A549 (cell line): ENCODE data around the gene TTC27. TPM values are rescaled to one million over a fixed set of nuclear protein-coding genes. Genes with fewer than 3 reads are reported as not detected.

Experiments used
- ATAC-seq, 2 experiments: fragments of 200-7000 bp in 1 of 2; fragments of >200 bp in 1 of 2; cut with Nextera tagmentation in 1 of 2; cut with Tn5 transposase in 1 of 2; 3 replicates each; pipeline versions ENCODE4 v1.8.0 to v1.9.1; 2018 to 2020; ENCODE audit warnings: mild to moderate bottlenecking in 1 of 2, moderate library complexity in 1 of 2
- CTCF ChIA-PET: fragments of 300-600 bp; sonication (Branson Sonifier 250); formaldehyde crosslinking; extraction: SDS; loops from one replicate; lab custom pipeline; 2021; ENCODE audit warnings: antibody characterized with exemption, inconsistent platforms; lab: Yijun Ruan, JAX
- POLR2A ChIA-PET: fragments of 350-600 bp; formaldehyde crosslinking; extraction: SDS; loops from one replicate; lab custom pipeline; 2021; ENCODE audit warnings: antibody characterized with exemption, inconsistent platforms; lab: Yijun Ruan, JAX
- DNase-seq, 2 experiments: peaks; one replicate each; pipeline versions ENCODE4 v3.0.0 to v3.0.0-alpha.2; 2011 to 2016; ENCODE audit warnings: low read depth in 1 of 2, low spot score in 1 of 2
- FAIRE-seq: peaks from 2 replicates; lab custom pipeline; 2011; peaks lifted over from hg19 to GRCh38; lab: Jason Lieb, UNC
- H3K27ac ChIP-seq, 2 experiments: fragments of >200 bp; sonication (Bioruptor Twin); formaldehyde crosslinking; 3 replicates each; pipeline ENCODE4 v1.5.1; 2016 to 2017
- H3K4me1 ChIP-seq: fragments of >200 bp; sonication (Bioruptor Twin); formaldehyde crosslinking; 3 replicates; pipeline ENCODE4 v1.6.1; 2016
- H3K4me2 ChIP-seq: fragments of >200 bp; sonication (Bioruptor Twin); formaldehyde crosslinking; 3 replicates; pipeline ENCODE4 v1.6.1; 2016
- H3K4me3 ChIP-seq: fragments of >200 bp; sonication (Bioruptor Twin); formaldehyde crosslinking; 3 replicates; pipeline ENCODE4 v1.5.1; 2016
- H3K9me3 ChIP-seq: fragments of >200 bp; sonication (Bioruptor Twin); formaldehyde crosslinking; 3 replicates; pipeline ENCODE4 v1.6.1; 2016
- BCL3 ChIP-seq: fragments of >200 bp; sonication (Bioruptor Twin); formaldehyde crosslinking; IDR thresholded peaks from 3 replicates; pipeline ENCODE4 v1.6.1; 2016
- CBX8 ChIP-seq: fragments of 200-600 bp; sonication (generic); IDR thresholded peaks from 2 replicates; pipeline ENCODE4 v1.6.1; 2016
- CHD2 ChIP-seq: fragments of 150-350 bp; IDR thresholded peaks from 2 replicates; pipeline ENCODE4 v1.6.1; 2014; ENCODE audit warnings: low read length; ENCODE audit not compliant: partially characterized antibody
- ELK1 ChIP-seq: fragments of 150-350 bp; IDR thresholded peaks from 2 replicates; pipeline ENCODE4 v1.6.1; 2014; ENCODE audit warnings: low read depth, mild to moderate bottlenecking, low read length
- EP300 ChIP-seq, 2 experiments: fragments of >200 bp; sonication (Bioruptor Twin); formaldehyde crosslinking; IDR thresholded peaks; 2 replicates in 1 of 2; 3 replicates in 1 of 2; pipeline ENCODE4 v1.6.1; 2016 to 2017
- FOXS1 ChIP-seq: fragments of 250-450 bp; sonication (Bioruptor Pico); IDR thresholded peaks from 2 replicates; pipeline ENCODE4 v1.5.0; 2020; ENCODE audit warnings: mild to moderate bottlenecking, moderate library complexity
- GATA3 ChIP-seq: IDR thresholded peaks from 2 replicates; pipeline ENCODE4 v1.6.1; 2012; ENCODE audit warnings: borderline replicate concordance
- HDAC2 ChIP-seq: fragments of 200-600 bp; sonication (generic); IDR thresholded peaks from 2 replicates; pipeline ENCODE4 v1.6.1; 2016
- HOXA7 ChIP-seq: fragments of 250-450 bp; sonication (Bioruptor Pico); IDR thresholded peaks from 2 replicates; pipeline ENCODE4 v1.5.0; 2020; ENCODE audit warnings: mild to moderate bottlenecking, moderate library complexity
- HOXB5 ChIP-seq: fragments of 250-450 bp; sonication (Bioruptor Pico); IDR thresholded peaks from 2 replicates; pipeline ENCODE4 v1.5.0; 2020; ENCODE audit warnings: mild to moderate bottlenecking, moderate library complexity
- MAX ChIP-seq: IDR thresholded peaks from 2 replicates; pipeline ENCODE4 v1.6.1; 2012
- NFE2L2 ChIP-seq: fragments of 150-350 bp; conservative IDR thresholded peaks from 2 replicates; pipeline ENCODE4 v1.6.1; 2014; ENCODE audit warnings: low read length
- NPAS2 ChIP-seq: fragments of 250-450 bp; sonication (Bioruptor Pico); IDR thresholded peaks from 2 replicates; pipeline ENCODE4 v1.8.0; 2022; ENCODE audit warnings: mild to moderate bottlenecking, moderate library complexity, borderline replicate concordance
- PBX3 ChIP-seq: IDR thresholded peaks from 2 replicates; pipeline ENCODE4 v1.6.1; 2012
- PHF8 ChIP-seq: fragments of 200-600 bp; sonication (generic); IDR thresholded peaks from 2 replicates; pipeline ENCODE4 v1.6.1; 2016; ENCODE audit warnings: low read depth, mild to moderate bottlenecking, antibody characterized with exemption, moderate library complexity, borderline replicate concordance
- POLR2AphosphoS2 ChIP-seq: conservative IDR thresholded peaks from 2 replicates; pipeline ENCODE4 v1.6.1; 2012; ENCODE audit warnings: low read length, improper control_type of control experiment, inconsistent platforms
- RNF2 ChIP-seq: fragments of 200-600 bp; sonication (generic); IDR thresholded peaks from 2 replicates; pipeline ENCODE4 v1.6.1; 2016; ENCODE audit warnings: low read depth, mild to moderate bottlenecking, antibody characterized with exemption, moderate library complexity, borderline replicate concordance
- SREBF2 ChIP-seq: fragments of 450-650 bp; IDR thresholded peaks from 2 replicates; pipeline ENCODE4 v1.6.1; 2014; ENCODE audit warnings: mild to moderate bottlenecking, moderate library complexity
- WGBS: methylation state at CpG from one replicate; pipeline ENCODE4 v1.1.6; 2017; ENCODE audit errors: missing lambda C conversion rate; 5-methylcytosine and 5-hydroxymethylcytosine counted together
- polyA plus RNA-seq, 4 experiments: library from polyadenylated mRNA; depleted of rRNA in 3 of 4; stranded (reverse); fragments of >200 nt; fragmentation: RNase III in 1 of 4; extraction: RNeasy Plus Mini Kit Qiagen cat#74134 plus additional on column Dnase treatment in 1 of 4; gene quantifications; 2 replicates in 3 of 4; 3 replicates in 1 of 4; pipeline ENCODE4 v1.2.3, GENCODE V29; 2011 to 2017

Gene TTC27
- polyA plus RNA-seq, 2 of the 4 experiments (the other 2 are of a cell fraction) = 21.7 to 56.2 TPM

- DNase-seq (no peak), FAIRE-seq (no peak)
Observed at GRCh38 chr2:32611366-32611765, 16.5 kb upstream of the TTC27 start.

GRCh38 chr2:32611771-32612170 is 16.1 kb upstream of the TTC27 start:
- H3K4me3 ChIP-seq = no peak overlapping the region
- ATAC-seq (no peak), DNase-seq (no peak), FAIRE-seq (no peak)
- H3K27ac ChIP-seq = no peak overlapping the region
- H3K4me2 ChIP-seq = no peak overlapping the region
- H3K9me3 ChIP-seq = no peaks in the 10 kb centered on the region
- ChIA-PET CTCF (no interaction called here), POLR2A (no interaction called here)
- TF ChIP-seq CBX8 (no peak), FOXS1 (CRISPR knock-in tag) (no peak), EP300 (IDR thresholded peaks at IDR 0.05) (no peak), CHD2 (no peak), ELK1 (no peak), PBX3 (no peak), RNF2 (no peak), BCL3 (no peak), PHF8 (no peak)
- TF ChIP-seq, all 56 proteins: peak for 0
- H3K4me1 ChIP-seq = no peaks in the 10 kb centered on the region
- WGBS = 96% methylated on average over 1 of the region's 1 CpG

More at GRCh38 chr2:32611366-32611765, 16.5 kb upstream of the TTC27 start:
- Histone ChIP-seq H3K9me3 (no peaks in the 10 kb centered on the region), H3K4me2 (no peak overlapping the region), H3K27ac (no peak overlapping the region), H3K4me3 (no peak overlapping the region), H3K4me1 (no peaks in the 10 kb centered on the region)
- TF ChIP-seq SREBF2 = no peak
- WGBS = 92% methylated on average over 2 of the region's 2 CpGs
- peak in 1 of 2 experiments; percentile 38; a peak in 1 of 6 replicates for ATAC-seq
- CTCF ChIA-PET = no interaction called here
- POLR2A ChIA-PET = no interaction called here

GRCh38 chr2:32614084-32614483 is 13.8 kb upstream of the TTC27 start:
- ChIA-PET POLR2A (no interaction called here), CTCF (interaction anchor here (1.6 kb wide), 1 partner anchor 7 kb away, joined by 4 read pairs; no protein-coding TSS in a partner anchor)
- Histone ChIP-seq H3K27ac (no peak overlapping the region), H3K9me3 (no peaks in the 10 kb centered on the region), H3K4me1 (no peaks in the 10 kb centered on the region), H3K4me3 (no peak overlapping the region), H3K4me2 (no peak overlapping the region)
- FAIRE-seq (no peak), DNase-seq (no peak), ATAC-seq (no peak)
- TF ChIP-seq HOXA7 (CRISPR knock-in tag) = no peak
- TF ChIP-seq NFE2L2 = no peak
- TF ChIP-seq HOXB5 (CRISPR knock-in tag) = no peak
- TF ChIP-seq POLR2AphosphoS2 = no peak
- TF ChIP-seq MAX = no peak
- no peak for TF ChIP-seq GATA3
- TF ChIP-seq PHF8 = no peak
- no peak for TF ChIP-seq HDAC2
- TF ChIP-seq NPAS2 (CRISPR knock-in tag) = no peak
- 91% methylated on average over 1 of the region's 1 CpG for WGBS
